Peyer's patch (tissue), 4 donors: Measurements from ENCODE around the gene PLPP2. TPM values are rescaled to one million over a fixed set of nuclear protein-coding genes. Genes with fewer than 3 reads are reported as not detected.

Experiments used
- DNase-seq, 3 donors: peaks; one replicate each; pipeline ENCODE4 v3.0.0-alpha.2; 2017 to 2019
- H3K27ac ChIP-seq, 4 donors: fragments of 200-600 bp; sonication (generic); one replicate each; pipeline ENCODE4 v1.5.1; 2016 to 2019
- H3K27me3 ChIP-seq, 2 donors: fragments of 200-600 bp; sonication (generic); one replicate each; pipeline ENCODE4 v1.5.1; 2019
- H3K36me3 ChIP-seq, 3 donors: fragments of 200-600 bp; sonication (generic); one replicate each; pipeline ENCODE4 v1.5.1; 2016 to 2019
- H3K4me1 ChIP-seq, 4 donors: fragments of 200-600 bp; sonication (generic); one replicate each; pipeline ENCODE4 v1.5.1; 2016 to 2019
- H3K4me3 ChIP-seq, 4 donors: fragments of 200-600 bp; sonication (generic); 1 replicate in 3 of 4; 2 replicates in 1 of 4; pipeline ENCODE4 v1.5.1; 2016 to 2019; ENCODE audit warnings: mild to moderate bottlenecking in 1 of 4
- H3K9me3 ChIP-seq, 4 donors: fragments of 200-600 bp; sonication (generic); one replicate each; pipeline ENCODE4 v1.5.1; 2016 to 2019; ENCODE audit warnings: mild to moderate bottlenecking in 1 of 4
- CTCF ChIP-seq, 6 experiments: fragments of 450-650 bp in 4 of 6; fragments of 200-600 bp in 2 of 6; sonication (generic) in 1 of 6; IDR thresholded peaks; one replicate each; pipeline ENCODE4 v1.5.1; 2017 to 2019; ENCODE audit warnings: antibody characterized with exemption in 6 of 6, mild to moderate bottlenecking in 3 of 6, moderate library complexity in 1 of 6
- POLR2A ChIP-seq, 2 donors: fragments of 450-650 bp; IDR thresholded peaks; one replicate each; pipeline ENCODE4 v1.5.1; 2017; ENCODE audit warnings: antibody characterized with exemption in 2 of 2, mild to moderate bottlenecking in 2 of 2, moderate library complexity in 2 of 2
- total RNA-seq, 4 donors: library from RNA; depleted of rRNA; stranded (reverse); fragments of >200 nt; gene quantifications; one replicate each; pipeline ENCODE4 v1.1.0, GENCODE V29; 2016

Gene PLPP2
- total RNA-seq, 4 donors from 2014 or later = 42.1 to 260 (median 188) TPM

GRCh38 chr19:282501-282900 lies 8.7 kb downstream of the PLPP2 start:
- no peaks in the 10 kb centered on the region for H3K27me3 ChIP-seq
- TF ChIP-seq POLR2A (IDR thresholded peaks at IDR 0.05) (no peak), CTCF (IDR thresholded peaks at IDR 0.05) (no peak)
- H3K27ac ChIP-seq = no peak overlapping the region
- no peak for DNase-seq
- H3K4me1 ChIP-seq = no peaks in the 10 kb centered on the region
- H3K9me3 ChIP-seq = no peaks in the 10 kb centered on the region
- peaks cover 0 to 34% (median 0%) of the 10 kb centered on the region in 3 donors for H3K36me3 ChIP-seq
- no peak overlapping the region for H3K4me3 ChIP-seq

GRCh38 chr19:281992-282391 lies 9.2 kb downstream of the PLPP2 start:
- Histone ChIP-seq H3K4me3 (no peak overlapping the region), H3K27ac (no peak overlapping the region), H3K36me3 (peaks cover 0 to 34% (median 0%) of the 10 kb centered on the region in 3 donors), H3K27me3 (no peaks in the 10 kb centered on the region), H3K4me1 (no peaks in the 10 kb centered on the region), H3K9me3 (no peaks in the 10 kb centered on the region)
- DNase-seq = peak in 1 of 3 donors; percentile 32
- TF ChIP-seq POLR2A (IDR thresholded peaks at IDR 0.05) = no peak
- no peak for TF ChIP-seq CTCF (IDR thresholded peaks at IDR 0.05)

- Histone ChIP-seq H3K4me3 (no peak overlapping the region), H3K9me3 (no peaks in the 10 kb centered on the region), H3K36me3 (peaks cover 0 to 34% (median 0%) of the 10 kb centered on the region in 3 donors), H3K27me3 (no peaks in the 10 kb centered on the region), H3K27ac (no peak overlapping the region), H3K4me1 (no peaks in the 10 kb centered on the region)
- TF ChIP-seq POLR2A (IDR thresholded peaks at IDR 0.05) = no peak
- DNase-seq = peak in 1 of 3 donors; percentile 38
These were observed 9.9 kb downstream of the PLPP2 start for GRCh38 chr19:281156-281853.

- TF ChIP-seq CTCF (IDR thresholded peaks at IDR 0.05) (no peak), POLR2A (IDR thresholded peaks at IDR 0.05) (no peak)
- no peak for DNase-seq
- no peaks in the 10 kb centered on the region for H3K27me3 ChIP-seq
- no peaks in the 10 kb centered on the region for H3K4me1 ChIP-seq
- H3K9me3 ChIP-seq = no peaks in the 10 kb centered on the region
- H3K36me3 ChIP-seq = peaks cover 0 to 28% (median 0%) of the 10 kb centered on the region in 3 donors
- H3K27ac ChIP-seq = no peak overlapping the region
- H3K4me3 ChIP-seq = no peak overlapping the region
These were observed 10.6 kb downstream of the PLPP2 start for GRCh38 chr19:280541-281009.

GRCh38 chr19:279656-280055 lies 11.5 kb downstream of the PLPP2 start:
- no peak for DNase-seq
- Histone ChIP-seq H3K9me3 (no peaks in the 10 kb centered on the region), H3K4me3 (no peak overlapping the region), H3K4me1 (no peaks in the 10 kb centered on the region), H3K27ac (no peak overlapping the region), H3K36me3 (peaks cover 0 to 28% (median 0%) of the 10 kb centered on the region in 3 donors), H3K27me3 (no peaks in the 10 kb centered on the region)
- TF ChIP-seq CTCF (IDR thresholded peaks at IDR 0.05) (no peak), POLR2A (IDR thresholded peaks at IDR 0.05) (no peak)

- Histone ChIP-seq H3K9me3 (no peaks in the 10 kb centered on the region), H3K36me3 (peaks cover 0 to 28% (median 0%) of the 10 kb centered on the region in 3 donors), H3K4me1 (no peaks in the 10 kb centered on the region), H3K27me3 (no peaks in the 10 kb centered on the region), H3K4me3 (no peak overlapping the region), H3K27ac (no peak overlapping the region)
- TF ChIP-seq CTCF (IDR thresholded peaks at IDR 0.05) (no peak), POLR2A (IDR thresholded peaks at IDR 0.05) (no peak)
- no peak for DNase-seq
These were observed 12.0 kb downstream of the PLPP2 start for GRCh38 chr19:279231-279630.
